SW 1271 (cell line): ENCODE data around the gene ADAMTS2.

ENCODE experiments used
- DNase-seq, 2 experiments: peaks; one replicate each; lab custom pipeline; 2025; lab: John Stamatoyannopoulos, UW

Gene ADAMTS2

GRCh38 chr5:179194201-179194910 is 150.9 kb downstream of the ADAMTS2 start:
- no peak for DNase-seq

- no peak for DNase-seq
Observed at GRCh38 chr5:179193746-179194145, 151.5 kb downstream of the ADAMTS2 start.

- no peak for DNase-seq
Observed at GRCh38 chr5:179192891-179193470, 152.3 kb downstream of the ADAMTS2 start.

- DNase-seq, result no peak
Observed at GRCh38 chr5:179192185-179192890, 152.9 kb downstream of the ADAMTS2 start.

DNA sequence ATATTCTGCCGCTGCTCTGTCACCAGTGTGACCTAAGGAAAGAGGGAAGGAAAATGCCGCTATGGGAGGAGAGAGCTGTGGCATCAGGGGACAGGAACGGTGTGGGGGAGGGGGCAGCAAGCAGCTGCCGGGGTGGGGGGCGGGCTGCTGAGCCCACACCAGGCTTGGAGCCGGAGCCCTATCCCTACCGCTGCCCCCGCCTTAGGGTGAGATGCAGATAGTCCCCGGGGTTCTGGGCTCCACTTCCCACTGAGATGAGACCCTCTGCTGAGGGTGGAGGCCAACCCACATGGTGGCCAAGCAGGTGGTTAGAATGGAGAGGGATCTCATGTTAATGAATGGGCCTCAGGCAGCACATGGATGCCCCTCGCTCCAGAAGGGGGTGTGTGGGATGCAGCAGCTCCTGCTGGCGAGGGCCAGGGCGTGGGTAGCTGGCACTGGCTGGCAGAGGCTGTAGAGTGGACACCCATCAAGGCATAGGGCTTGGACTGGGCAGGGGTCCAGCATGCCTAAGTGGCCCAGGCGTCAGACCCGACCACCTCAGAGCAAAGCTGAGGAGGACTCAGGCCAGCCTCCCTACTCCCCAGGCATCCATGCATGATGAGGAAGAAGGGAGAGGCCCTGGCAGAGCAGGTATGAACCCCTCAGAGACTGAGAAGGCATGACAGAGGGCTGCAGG is 153.6 kb downstream of the ADAMTS2 start:
- no peak for DNase-seq

GRCh38 chr5:179190851-179191505 is 154.3 kb downstream of the ADAMTS2 start:
- no peak for DNase-seq

GRCh38 chr5:179188636-179189035 is 156.6 kb downstream of the ADAMTS2 start:
- no peak for DNase-seq

DNA sequence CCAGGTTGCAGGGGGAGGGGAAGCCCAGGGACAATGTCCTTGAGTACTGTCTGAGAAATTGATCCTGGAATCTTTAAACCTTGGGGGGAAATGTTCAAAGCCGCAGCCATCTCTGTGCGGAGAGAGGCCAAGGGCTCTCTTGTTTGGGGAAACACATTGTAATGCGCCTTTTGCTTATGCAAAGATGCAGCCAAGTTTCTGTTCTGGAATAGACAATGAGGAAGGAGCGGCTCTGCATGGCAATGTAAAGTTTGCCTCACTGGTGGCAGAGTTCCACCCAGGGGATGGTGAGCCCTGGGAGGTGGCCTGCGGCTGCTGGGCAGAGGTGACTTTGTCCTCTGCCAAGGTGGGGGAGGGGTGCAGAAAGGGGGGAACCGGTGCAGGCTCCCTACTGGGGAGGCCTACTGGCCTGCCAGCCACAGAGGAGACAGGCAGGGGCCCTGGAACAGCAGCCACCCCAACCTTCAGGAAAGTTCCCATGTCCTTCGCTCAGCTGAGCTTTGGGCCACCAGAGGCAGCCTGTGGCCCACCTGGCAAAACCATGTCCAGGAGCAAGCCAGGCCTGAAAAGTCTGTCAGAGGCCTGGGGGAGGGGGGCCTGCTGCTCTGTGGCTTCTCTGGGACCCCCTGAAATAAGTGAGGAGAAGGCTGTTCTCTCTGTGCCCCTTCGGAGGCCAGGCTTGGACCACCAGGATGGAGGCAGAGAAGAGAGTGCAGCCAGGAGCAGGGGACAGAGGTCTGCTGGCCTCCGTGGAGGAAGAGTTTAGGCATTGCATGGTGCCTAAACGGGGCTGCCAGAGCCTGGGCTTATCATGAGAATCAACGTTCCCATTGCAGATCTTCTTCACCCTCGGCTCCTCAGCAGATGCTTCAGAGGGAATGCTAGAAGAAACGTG is 157.3 kb downstream of the ADAMTS2 start:
- no peak for DNase-seq

DNA sequence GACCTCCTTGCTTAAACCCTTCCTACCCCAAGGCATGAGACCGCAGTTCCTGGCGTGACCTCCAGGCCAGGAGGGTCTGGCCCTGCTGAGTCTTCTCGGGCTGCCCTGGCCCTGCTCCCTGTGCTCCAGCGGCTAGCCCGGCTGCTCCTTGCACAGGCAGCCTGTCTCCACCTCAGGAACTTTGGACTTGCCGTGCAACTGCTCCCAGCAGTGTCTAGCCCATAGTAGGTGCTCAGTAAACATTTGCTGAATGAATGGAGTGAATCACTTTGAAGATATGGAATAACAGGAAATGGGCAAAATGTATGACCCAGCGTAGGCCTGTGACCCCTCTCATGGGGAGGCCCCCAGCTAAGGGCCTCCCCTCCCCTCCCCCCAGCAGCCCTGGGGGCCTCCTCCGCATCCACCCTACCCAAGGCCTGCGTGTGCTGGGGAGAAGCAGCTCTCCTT is 158.0 kb downstream of the ADAMTS2 start:
- DNase-seq, result no peak

GRCh38 chr5:179186801-179187200 is 158.5 kb downstream of the ADAMTS2 start:
- no peak for DNase-seq

DNA sequence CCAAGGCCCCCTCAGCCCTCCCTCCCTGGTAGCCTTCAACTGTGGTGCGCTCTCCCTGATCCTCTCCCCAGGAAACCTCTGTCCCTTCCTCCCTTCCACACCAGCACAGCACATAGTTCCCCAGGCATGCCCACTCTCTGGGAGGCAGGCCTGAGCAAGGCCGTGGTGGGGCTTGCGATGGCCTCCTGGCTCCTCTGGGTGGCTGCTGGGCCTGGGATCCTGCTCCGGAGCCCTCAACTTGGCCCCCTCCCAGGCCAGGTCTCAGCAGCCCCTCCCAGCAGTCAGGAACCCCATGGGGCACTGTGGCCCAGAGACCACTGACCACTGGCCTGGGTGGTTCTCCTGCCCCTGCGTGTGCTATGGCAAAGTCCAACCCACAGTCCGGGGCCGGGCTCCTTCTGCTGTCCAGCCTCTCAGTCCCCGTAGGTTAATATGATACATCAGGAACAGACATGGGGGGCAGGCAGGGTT is 159.3 kb downstream of the ADAMTS2 start:
- no peak for DNase-seq

GRCh38 chr5:179185256-179185940 is 159.9 kb downstream of the ADAMTS2 start:
- DNase-seq, result no peak

GRCh38 chr5:179184521-179185050 is 160.7 kb downstream of the ADAMTS2 start:
- no peak for DNase-seq

DNA sequence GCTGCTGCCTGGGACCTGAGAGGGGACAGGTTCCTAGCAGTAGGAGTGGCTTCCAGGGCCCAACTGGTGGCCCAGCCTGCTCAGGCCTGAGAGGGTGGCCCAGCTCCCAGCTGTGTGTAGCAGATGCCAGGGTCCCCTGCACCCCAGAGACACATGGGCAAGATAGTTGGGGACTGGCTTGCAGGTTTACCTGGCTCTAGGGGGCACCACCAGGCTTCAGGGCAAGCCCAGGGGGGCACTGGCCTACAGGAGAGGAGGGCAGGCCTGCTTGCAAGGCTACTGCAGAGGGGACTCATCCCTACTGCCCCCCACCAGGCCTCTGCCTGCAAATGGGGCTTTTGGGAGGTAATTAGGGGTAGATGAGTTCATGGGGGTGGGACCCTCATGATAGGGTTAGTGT is 161.8 kb downstream of the ADAMTS2 start:
- DNase-seq, result no peak

GRCh38 chr5:179182601-179183000 is 162.7 kb downstream of the ADAMTS2 start:
- DNase-seq, result no peak

- no peak for DNase-seq
Observed at GRCh38 chr5:179181988-179182387, 163.3 kb downstream of the ADAMTS2 start.

- DNase-seq, result no peak
Observed at GRCh38 chr5:179180921-179181645, 164.2 kb downstream of the ADAMTS2 start.

- DNase-seq, result no peak
Observed at GRCh38 chr5:179180061-179180610, 165.1 kb downstream of the ADAMTS2 start.
